Activated CD4-positive, alpha-beta T cell treated with anti-CD3 and anti-CD28 coated beads, Interleukin-2, amount 50 U/mL, for 1 hour (primary cell): Measurements from ENCODE around the gene PSMD4.
A peak's percentile ranks its signal among the peaks of the same experiment; 100 is the strongest.

Experiments used
- DNase-seq: peaks from one replicate; pipeline ENCODE4 v3.0.0-alpha.2; 2020

Gene PSMD4

DNA sequence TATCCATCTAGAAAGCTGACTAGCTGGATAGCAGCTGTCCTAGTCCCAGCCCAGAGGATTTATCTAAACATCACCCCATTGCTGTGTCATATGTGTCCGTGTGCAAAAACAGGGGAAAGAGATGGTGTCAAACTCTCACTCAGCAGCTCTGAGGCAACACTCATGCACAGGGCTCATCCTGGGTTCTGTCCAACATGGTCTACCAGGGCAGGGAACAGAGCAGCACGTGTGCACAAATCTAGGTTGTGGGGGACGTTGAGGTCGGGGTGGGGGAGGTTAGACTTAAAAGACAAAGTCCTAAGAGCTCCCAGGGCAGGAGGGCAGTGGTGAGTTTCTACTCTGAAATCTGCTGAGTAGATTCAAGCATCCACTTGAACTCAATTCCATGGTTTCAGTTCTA, 56.5 kb downstream of the PSMD4 start:
- no peak for DNase-seq

DNA sequence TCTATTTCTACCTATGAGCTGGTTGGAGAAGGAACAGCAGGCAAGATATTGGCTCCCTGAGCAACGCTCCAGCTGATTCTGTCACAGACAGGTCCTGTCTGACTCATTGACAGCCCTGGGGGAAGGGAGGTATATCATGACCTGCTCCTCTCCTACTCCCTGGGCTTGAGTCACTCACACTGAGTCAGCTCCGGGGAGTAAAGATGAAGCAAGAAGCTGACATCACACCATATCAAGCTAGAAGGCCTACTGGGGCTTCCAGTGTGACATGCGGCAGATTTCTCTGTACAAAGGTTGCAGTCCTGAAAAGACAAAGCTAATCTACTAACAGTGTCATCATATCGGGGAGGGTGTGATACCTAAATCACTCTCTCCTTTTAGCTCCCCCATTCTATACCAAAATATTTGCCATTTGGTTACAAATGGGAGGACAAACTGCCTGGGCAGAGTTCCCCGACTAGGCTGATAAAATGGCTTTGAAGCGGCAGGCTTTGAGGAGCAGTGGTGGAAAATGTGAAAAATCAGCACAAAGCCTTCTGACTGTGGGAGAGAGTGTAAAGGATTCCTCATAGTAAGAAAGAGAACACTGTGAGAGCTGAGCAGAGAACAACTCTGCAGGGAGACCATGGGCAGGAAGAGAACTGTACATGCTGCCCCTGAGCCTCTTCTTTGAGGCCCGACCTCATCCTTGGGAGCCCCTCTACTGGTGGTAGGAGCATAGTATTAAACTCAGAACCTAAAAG, 57.2 kb downstream of the PSMD4 start:
- peak; percentile 37 for DNase-seq

DNA sequence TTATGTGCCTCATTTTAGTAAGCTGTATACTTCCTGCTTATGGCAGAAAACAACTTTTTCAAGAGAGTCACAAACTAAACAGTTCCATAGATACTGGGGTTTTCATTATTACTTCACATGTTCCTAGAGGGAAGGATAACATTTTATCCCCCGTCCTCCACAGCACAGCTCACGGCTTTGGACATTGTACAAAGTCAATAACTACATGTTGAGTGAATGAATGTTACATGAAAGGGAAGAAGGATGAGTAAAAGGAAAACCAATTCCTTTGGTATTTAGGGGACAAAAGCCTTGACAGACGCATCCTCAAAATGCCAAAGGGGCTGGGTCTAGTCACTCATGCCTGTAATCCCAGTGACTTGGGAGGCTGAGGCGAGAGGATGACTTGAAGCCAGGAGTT, 57.9 kb downstream of the PSMD4 start:
- DNase-seq: no peak

DNA sequence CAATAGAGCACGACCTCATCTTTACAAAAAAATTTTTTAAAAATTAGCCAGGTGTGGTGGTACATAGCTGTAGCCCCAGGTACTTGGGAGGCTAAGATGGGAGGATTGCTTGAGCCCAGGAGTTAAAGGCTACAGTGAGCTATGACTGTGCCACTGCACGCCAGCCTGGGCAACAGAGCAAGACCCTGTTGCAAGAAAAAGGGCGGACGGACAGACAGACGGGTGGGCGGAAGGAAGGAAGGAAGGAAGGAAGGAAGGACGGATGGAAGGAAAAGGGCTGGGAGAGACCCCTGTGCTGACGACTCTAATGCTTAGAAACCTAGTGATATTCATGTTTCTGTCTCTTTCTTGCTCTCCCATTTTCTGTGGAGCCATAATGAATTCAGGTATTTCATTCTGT, 58.3 kb downstream of the PSMD4 start:
- no peak for DNase-seq

DNA sequence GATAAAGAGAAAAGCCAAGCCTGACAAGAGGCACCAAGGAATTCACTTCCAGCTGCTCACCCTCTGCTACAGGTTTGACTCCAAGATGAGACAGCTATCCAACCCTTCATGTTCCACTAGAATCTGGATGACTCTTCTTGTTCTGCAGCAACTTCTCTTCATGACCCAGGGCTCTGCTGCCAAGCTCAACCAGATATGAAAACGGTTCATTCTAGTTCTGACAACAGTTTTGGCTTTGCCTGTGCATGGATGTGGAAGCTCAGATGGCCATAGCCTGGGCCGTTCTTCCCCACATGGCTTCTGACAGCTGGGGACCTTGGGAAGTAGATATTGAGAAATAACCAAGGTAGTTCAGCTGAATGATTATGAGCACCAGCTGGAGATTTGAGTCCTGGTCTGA, 59.0 kb downstream of the PSMD4 start:
- DNase-seq: no peak

DNA sequence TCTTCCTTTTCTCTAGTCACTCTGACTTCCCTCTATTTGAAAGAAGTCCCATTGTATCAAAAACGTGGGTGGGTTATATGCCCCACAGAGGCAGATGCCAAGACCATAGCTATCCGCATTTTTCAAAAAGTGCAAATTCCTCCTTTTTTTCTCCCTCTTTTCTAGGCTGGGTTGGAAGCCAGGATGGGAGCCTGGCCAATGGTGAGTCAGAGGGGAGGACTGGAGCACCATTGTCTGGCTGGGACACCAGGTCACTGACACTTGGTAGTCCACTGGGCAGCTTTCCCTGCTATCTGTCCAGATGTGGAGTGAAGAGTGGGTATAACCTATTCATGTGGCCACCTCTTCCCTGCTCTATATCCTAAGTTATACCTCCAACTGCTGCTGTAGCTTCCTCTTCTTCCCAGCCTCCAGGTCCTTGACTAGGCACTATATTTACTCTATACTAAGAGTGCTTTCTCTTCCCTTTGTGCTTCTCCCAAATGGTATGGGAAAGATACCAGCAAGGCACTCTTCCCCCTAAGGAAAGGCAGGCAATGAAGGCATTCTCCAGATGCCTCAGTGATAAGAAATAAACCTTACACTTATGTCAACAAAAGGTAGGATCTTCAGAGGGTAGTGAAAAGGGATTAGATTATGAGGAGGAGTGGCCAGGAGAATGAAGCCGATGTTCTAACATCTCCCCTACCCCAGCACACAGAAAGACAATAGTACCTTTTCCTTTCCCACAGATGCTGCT, 59.8 kb downstream of the PSMD4 start:
- no peak for DNase-seq

DNA sequence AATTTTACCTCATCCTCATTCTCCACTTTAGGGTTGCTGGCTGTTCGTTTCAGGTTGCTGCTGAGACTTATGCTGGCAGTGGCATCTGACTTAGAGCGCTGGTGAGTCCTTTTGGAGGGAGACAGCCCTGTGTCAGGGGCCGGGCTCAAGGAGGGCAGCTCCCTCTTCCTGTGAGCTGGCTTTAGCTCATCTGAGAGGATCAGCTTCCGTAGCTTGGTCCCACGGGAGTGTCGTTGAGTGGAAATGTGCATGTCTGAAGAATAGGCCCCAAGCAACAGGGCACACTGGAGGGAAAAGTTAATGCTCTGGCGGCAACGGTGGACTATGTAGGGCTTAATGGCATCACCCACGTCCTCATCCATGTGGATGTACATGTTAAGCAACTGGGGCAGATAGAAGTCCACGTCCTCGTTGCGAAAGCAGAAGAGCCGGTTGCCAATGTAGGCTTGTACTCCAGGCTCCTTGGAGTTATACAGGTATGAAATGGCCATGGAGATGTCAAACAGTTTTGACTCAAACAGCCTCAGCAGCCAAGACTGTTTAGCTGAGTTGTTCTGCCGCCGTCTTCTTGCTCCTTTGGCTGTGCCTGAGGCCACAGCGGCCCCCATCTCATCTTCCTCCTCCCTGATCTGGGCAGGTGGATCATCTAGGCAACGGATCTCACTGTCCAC, 61.2 kb downstream of the PSMD4 start:
- DNase-seq: no peak
